ENCODE data around the gene CACNA1S.

Gene CACNA1S

DNA sequence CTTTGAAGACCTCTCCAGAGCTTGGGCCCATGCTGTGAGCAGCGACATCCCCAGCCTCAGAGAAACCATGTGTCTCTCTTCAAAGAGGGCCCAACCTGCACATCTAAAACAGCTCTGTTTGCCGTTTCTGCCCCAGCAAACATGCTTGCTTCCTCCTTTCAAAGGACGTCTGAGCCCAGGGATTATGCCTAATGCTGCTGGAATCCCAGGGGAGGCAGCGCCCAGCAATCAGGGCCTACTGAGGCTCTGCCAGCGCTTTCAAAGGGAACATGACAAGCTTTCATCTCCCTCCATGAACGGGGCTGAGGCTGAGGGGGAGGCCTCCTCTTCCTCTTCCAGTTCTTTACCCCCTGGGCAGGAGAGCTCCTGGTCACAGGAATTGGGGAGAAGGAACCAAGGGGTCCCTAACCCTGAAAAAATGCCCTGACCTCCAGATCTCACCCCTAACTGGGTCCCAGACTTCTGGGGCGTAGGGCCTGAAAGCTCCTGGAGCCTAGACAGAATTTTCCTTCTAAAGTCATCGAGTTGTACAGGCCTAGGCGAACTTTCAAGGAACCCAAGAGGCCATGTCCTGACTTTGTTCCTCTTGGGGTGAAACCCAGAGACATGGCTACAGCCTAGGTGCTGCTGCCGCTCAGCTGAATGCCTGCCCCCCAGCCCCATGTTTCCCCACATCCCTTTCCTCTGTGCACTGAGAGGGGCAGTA lies 28.2 kb upstream of the CACNA1S start:
- DNase-seq (ENCODE audit: low read depth): no peak

DNA sequence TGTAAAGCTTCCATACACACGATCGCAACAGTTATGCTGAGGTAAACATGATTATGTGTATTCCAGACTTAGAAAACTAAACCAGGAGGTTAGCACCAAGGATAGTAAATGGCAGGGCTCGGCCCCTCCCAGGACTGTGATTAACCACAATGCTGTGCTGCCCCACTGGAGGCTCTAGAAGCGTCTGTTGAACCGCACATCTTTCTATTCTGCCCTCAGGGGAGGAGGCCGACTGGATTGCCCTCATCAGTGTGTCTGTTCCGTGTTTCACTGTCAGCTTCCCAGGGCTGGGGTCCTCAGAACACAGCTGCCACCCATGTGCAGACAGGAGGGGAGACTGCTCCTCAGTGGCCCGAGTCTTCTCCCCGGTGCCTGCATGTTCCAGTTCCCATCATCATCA lies 27.5 kb upstream of the CACNA1S start:
- no peak for DNase-seq (ENCODE audit: low read depth)

DNA sequence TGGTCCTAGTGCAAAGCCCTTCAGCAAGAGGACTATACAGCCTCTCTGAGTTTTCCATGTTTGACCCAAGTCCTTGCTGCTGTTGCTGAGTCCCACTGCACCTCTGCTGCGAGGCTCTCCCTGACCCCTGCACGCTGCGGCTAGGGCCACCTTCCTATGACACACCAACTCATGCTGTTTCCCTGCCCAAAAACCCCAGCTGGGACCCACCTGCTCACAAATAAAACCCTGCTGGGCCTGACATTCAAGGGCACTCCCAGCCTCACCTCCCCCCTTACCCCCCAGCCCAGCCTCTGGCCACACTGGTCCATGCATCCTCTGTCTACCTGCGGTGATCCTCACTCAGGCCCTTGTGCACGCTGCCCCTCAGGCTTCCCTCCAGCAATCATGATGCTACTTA lies 27.1 kb upstream of the CACNA1S start:
- no peak for DNase-seq (ENCODE audit: low read depth)

DNA sequence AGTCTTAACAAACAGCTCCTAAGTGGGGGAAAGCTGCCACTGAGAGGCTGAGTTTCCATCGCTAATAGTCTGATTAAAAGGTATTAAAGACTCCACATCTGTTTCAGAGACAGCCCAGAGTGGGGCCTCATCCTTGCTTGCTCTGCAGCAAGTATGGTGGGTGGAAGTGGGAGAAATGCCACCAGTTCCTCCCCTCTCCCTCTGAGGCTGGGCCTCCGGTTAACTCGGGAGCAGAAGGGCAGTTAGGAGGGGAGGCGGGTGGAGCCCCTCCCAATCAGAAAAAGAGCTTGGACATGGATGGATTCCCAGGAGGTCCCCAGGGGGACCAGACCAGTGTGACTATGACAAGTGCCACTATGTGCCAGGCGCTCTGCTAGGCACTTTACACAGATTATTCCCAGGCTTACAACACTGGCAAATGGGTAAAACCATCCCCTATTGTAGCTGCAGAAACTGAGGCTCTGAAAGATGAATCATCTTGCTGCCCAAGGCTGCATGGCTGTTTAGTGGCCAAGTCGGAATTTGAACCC lies 26.1 kb upstream of the CACNA1S start:
- no peak for DNase-seq (ENCODE audit: low read depth)

DNA sequence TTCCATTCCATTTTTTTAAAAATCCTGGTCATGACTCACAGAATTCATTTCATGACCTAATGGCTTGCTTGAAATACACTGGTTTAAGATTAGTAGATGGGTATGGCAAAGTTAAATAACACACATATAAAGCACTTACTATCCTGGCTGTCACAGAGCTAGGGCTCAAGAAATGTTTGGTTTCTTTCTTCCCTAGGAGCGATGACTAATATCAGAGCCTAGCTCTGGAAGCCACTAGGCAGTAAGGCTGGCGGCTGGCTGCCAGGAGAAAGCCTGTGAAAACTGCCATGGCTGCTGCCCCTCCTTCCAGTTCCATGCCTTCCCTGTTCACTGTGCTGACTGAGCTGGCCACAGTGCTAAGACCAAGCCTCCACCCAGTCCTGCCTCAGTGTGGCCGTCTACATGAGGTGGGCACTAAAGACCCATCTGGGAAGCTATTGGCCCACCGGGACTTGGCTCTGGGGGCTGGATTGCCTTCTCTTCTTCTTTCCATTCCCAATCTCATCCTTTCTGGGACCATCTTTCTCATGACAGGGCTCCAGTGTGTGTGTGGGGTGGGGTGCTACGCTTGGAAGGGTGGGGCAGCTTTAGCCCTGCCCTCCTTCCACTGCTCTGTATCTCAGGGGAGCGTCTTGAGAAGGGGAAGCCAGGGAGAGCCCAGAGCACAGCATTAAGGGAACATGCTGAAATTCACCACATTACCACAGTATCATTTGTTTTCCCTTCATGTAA lies 25.5 kb upstream of the CACNA1S start:
- DNase-seq (ENCODE audit: low read depth): peak; percentile 91

DNA sequence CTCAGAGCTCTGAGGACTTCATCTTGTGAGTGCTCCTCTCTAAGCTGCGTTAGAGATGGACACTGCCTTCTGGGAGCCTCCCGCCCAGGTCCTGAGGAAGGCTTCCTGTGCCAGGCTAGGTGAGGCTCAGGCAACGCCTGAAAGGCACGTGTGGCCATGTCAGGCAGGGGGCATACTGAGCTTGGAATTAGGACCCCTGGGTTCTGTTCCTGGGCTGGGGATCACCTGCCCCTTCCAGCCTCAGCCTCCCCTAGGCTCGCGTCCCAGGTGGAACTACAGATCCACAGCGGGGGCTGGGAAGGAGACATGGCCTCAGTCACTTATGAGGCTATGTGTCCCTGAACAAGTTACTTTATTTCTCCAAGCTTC lies 24.8 kb upstream of the CACNA1S start:
- no peak for DNase-seq (ENCODE audit: low read depth)

DNA sequence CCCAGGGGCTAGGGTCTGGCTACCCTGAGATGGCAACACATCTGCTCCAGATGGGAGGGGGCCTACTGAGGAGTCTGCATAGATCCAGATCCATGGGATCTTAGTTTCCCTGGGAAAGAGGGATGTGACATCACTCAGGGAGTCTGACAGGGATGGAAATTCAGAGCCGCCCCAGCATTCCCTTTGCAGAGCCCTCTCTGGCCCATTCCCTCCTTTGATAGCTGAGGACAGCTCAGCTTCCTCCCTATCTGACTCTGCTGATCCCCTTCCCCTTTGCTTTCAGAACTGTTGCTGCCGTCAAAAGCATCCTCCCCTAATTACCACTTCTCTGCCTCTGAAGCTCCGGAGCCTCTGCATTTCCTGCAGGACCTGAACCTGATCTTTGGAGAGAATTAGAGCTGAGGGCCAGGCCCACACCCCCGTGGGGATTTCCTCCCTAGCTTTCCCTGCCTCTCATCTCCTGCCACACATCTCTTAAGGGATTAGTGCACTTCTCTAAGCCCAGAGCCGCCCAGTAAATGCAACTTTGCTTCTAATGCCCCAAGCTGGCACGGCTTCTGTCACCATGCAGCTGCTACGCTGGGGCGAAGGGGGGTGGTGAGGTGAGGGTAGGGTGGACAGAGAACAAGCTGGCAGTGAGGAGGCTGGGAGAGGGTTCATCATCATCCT lies 24.3 kb upstream of the CACNA1S start:
- DNase-seq (ENCODE audit: low read depth): no peak

DNA sequence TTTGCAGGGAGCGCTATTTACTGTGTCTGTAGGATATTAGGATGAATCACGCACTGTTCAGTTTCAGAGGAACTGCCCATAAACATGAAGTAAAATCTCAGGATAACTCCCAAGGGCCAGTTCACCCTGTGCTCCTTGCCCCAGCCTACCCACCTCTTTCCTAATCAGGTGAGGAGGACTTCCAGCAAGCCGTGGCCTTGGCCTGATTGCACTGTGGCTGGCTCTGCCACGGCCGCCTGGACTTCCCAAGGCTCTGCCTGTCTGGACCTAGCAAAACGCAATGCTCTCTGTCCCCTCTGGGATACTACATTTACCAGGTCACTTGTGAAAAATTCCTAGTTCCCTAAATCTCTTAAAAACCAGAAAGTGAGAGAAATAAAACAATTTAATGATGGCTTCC lies 22.2 kb upstream of the CACNA1S start:
- no peak for DNase-seq (ENCODE audit: low read depth)

DNA sequence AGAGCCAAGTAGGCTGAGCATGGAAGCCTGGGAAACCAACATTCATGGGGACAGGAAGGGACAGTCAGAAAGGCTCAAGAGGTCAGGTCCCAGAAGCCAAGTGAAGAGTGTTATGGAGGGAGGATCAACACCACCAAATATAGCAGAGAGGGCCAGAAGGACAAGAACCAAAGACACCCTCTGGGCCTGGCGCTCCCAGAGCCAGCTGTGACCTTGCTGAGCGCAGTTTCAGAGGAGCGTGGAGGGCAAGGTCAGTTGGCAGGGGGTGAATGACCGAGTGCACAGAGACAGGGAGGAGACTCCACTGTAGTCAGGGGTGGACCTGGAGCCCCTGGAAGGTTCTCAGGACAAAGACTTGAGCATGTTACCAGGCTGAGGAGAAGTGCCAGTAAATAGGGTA lies 19.2 kb upstream of the CACNA1S start:
- no peak for DNase-seq (ENCODE audit: low read depth)

DNA sequence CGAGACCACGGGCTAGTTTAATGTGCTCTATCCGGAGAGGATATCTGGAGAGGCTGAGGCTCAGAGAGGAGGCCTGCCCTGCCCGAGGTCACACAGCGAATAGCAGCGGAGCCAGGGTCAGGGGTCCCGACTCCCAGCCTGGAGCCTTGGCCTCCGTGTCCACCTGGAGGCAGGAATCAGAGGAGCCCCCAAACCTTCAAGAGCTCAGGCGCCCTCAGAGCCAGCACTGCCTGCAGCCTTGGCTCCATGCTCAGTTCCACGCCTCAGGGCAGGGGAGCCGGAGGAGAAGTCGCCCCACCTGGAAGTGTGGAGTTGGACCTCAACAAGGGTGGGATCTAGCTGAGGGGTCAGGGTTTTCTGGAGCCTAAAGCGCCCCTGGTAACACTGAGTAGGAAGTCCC lies 16.7 kb upstream of the CACNA1S start:
- no peak for DNase-seq (ENCODE audit: low read depth)

DNA sequence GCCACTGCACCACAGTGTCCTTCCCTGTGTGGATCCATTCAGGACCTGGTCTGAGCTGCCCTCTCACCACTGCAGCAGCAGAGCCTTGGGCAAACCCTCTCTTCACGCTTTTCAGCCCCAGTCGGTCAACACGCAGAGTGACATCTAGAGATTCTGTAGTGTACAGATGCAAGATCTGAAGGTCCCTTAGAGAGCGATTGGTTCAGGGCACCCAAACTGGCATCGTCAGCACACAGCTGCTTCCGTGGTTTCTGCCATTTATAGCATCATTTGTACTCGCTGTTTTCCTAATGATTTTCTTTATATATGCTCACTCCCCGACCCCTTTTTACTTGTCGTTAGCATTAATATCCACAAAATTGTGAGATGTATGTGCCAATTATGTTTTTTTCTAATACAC lies 16.2 kb upstream of the CACNA1S start:
- no peak for DNase-seq (ENCODE audit: low read depth)

DNA sequence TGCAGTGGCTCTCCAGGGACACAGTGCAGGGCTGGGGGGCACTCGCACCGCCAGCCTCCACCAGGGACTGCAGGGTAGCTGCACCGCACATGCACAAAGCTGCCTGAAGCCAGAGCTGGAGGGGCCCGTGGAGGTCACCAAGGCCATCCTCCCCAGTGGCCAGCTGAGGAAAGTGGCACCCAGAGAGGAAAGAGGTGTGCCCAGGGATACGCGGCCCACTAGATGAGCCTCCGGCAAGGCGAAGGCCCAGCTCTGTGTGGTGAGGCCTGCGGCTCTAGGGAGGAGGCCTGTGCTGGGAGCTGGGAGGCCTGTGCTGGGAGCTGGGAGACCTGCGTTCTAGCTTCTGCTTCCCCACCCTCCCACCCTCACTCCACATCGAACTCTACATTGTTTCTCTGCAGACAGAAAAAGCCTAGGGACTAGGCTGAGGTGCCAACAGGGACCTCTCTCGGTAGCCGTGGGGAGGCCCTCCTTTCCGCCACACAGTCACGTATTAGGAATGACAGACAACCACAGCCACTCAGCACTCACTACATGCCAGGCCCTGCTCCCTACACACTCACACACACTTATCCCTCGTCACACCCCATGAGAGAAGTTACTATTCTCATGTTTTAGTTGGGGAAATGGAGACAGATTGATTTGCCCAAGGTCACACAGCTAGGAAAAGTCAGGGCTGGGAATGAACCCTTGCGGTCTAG lies 15.7 kb upstream of the CACNA1S start:
- DNase-seq (ENCODE audit: low read depth): no peak

DNA sequence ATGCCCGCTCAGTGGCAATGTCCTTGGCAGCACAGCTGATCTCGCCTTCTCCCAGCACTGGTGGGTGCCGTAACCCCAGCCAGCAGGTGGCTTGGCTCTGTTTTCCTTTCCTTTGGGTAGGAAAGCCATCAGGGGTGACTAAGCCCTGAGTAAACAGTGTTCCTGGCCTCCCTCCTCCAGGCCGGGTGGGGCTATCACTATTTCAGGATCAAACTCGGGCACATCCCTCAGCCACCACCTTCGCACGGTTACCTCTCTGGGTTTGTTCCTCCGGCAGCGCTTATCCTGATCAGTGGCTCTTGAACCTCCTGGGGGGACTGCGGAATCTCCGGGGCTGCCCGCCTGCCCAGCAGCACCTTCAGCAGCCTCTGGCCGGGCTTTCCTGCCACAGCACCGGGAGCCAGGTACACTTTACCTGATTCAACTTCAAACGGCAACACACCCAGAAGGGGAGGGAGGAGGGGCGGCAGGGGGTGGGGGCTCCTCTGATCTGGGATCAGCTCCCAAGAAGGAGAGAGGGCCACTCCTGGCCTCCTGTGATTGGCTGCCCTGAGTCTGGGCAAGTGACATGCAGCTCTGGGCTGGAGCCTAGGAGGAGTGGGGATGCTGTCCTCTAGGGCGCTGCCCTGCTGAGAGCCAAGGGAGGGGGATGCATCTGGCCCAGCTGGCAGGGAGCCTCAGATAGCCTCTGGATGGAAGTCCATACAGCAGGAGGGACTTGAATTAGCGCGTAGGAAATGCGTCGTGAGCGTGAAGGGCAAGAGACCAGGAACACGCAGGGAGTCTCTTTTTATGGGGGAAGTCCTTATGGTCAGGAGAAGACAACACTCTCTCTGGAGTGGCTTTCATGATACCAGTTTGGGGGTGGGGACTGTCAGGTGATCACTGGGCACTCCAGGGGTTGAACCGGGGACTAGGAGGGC lies 14.9 kb upstream of the CACNA1S start, which contains the start of gene ASCL5:
Gene ASCL5, minus strand, starts transcription at position 353 of the 923 bp plus-strand sequence. CDS start 11,812 bp downstream, outside the sequence.
- DNase-seq (ENCODE audit: low read depth): no peak

DNA sequence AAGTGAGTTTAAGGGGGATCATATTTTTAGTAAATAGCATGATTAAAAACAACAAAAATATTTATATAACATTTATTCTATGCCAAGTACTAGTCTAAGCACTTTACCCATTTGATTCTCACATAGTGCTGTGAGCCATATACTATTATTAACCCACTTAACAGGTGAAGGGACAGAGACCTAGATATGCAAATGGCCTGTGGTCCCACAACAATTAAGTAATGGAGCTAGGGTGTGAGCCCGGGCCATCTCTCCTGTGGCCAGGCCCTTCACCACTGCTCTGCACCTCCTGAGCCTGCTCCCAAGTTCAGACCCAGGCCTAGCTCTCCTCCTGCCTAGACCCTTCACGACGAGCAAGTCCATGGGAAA lies 14.2 kb upstream of the CACNA1S start:
- DNase-seq (ENCODE audit: low read depth): no peak

DNA sequence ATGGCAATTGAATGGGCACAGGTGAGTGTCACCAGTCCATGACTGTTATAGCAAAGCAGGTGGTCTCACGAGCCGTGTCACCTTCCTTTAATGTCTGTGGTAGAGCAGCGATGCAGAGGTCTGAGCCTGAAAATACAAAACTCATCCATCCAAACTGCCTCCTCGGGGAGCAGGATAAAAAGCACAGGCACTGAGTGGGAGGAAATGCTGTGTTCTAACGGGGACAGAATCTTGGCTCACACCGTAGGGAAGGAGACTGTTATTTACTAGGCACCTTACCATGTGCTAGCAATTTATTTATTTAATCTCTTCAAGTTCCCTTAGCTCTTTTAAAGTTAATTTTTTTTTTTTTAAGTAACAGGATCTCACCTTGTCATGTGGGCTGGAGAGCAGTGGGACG lies 13.6 kb upstream of the CACNA1S start:
- DNase-seq (ENCODE audit: low read depth): no peak

DNA sequence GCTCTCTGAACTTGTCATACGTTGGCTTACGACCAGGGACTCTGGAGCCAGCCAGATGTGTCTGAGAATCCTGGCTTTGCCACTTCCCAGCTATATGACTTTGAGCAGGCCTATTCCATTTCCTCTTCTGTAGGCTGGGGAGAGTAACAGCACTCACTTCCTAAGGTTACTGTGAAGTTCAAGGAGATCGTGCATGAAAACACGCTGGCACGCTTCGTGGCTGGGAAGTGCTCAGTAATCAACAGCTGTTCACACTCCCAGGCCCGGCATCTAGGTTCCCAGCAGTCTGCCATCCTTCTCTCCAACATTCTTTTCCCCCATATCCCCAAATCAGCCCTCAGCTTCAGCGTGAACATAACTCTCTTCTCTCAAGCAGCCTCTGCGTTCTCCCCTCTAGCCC lies 12.8 kb upstream of the CACNA1S start:
- no peak for DNase-seq (ENCODE audit: low read depth)

DNA sequence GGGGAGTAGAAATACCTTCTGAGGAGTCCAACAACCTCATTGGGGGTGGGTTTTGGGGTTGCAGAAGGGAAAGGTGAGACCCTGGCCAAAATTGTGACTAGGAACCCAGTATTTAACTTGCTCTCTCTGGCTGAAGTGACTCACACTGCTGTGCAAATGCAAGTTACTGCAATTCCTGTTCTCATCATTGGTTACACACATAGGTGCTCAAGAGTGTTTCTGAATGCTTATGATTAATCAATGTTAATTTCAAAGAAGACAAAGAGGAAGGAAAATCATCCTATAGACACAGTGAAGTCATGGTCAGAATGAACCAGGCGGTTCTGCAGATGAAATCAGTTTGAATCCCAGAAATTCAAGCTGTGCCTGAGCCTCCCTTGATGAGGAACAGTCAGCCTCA lies 11.6 kb upstream of the CACNA1S start:
- no peak for DNase-seq (ENCODE audit: low read depth)

DNA sequence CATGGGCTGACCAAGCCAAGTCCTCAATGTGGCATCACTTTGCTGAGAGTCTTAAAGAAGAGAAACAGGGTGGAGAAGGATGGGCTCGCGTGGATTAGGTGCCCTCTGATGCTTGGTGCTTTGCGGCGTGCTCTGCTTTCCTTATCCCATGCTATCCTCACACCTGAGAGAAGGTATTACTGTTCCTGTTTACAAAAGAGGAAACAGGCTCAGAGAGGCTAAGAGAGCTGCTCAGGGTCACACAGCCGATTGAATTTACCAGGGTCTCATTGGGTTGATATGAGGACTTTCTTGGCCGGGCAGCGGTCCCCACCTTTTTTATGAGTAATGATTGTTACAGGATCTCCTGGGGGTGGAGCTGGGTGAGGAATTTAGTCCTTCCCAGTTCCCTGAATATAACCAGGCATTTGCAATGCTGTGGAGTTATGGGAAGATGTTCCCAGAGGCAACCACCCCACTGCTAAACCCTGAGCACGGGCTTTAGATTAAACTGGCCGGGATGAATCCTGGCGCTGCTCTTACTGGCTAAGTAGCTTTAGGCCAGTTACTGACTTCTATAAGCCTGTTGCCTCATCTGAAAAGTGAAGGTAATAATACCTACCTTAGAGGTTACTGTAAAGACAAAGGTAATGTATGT lies 10.2 kb upstream of the CACNA1S start:
- DNase-seq (ENCODE audit: low read depth): no peak

DNA sequence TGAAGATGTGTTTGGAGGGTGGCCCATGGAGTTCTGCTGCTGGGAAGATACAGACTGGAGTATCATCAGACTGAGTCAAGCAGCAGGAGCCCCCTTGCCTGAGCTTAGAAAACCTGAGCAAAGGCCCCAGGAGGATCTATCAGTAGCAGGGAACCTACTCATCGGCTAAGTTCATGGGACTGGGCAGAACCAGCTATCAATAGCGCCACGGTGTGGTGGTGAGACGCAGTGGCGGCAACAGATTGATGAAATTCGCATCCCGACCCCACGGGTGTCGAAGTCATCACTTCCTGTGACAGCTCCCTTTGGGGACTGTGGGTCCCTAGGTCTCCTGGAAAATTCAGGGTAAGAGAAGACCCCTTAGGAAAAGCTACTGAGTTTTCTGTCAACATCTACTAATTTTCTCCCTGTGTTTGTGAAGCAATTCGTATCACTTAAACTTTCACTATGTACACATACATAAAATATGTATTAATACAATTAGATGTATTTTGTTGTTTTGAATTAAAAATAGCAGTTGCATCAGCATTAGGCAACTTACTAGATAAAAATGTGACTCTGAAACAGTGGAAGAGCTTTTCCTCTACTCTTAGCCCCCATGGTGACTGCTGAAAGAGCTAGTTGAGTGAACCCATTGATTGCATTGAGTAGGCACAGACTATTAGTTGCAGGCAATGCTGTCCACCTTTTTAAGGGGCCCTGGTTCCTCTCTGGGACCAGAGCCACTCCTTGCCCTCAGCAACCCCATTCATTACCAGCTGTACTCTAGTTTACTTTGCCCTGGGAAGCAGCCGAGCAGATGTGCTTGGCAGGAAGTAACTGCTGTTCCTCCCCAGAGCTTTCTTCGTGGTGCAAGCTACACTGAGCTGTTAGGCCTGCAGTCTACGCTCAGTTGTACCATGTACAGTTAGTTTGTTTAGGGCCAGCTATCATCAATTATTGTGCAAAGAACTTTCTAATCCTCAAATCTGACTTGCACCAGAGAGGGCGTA lies 7.3 kb upstream of the CACNA1S start:
- peak; percentile 51 for DNase-seq (ENCODE audit: low read depth)

DNA sequence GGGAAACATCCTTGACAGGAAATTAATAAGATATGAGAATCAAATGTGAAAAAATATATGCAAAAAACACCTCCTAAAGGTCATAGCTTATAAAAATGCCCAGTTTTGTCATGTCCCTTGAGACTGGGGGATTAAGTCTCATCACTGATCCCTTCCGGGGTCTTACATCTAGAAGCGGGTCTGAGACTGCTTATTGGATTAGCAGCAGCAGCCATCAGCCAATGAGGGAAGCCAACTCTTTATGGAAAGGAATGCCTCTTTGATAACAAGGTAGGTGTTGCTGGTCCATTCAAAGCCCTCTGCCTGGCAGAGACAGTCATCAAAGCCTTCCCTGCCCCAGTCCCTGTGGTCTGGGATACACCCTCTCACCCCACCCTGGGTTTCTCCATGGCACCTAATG lies 3.9 kb upstream of the CACNA1S start:
- DNase-seq (ENCODE audit: low read depth): no peak
